ENCODE results near the gene SMOC1. TPM values are rescaled to one million over a fixed set of nuclear protein-coding genes. Genes with fewer than 3 reads are reported as not detected.

Gene SMOC1
- total and polyA plus RNA-seq, 5 experiments from 2014 or later: not detected

DNA sequence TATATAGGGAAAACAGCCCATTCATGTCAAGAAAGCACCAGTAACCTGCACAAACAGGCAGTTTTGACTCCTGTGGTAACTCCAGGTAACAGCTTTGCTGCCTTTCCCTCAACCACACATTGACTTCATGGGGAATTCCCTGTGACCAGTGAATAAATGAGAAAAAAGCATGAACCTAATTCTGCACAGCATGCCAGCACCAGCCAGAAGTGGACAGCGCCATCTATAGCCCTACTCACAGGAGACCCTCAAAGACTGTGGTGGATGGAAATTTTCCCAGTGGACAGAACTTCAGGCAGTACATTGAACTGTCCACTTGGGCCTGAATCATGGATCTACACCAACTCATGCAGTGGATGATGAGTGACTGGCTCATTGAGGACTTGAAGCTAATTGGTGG is 157.4 kb downstream of the SMOC1 start:
- Mint-ChIP-seq H3K27me3 (peaks cover 16 to 52% (median 22%) of the 10 kb centered on the region in 5 donors), H3K4me3 (no peak overlapping the region), H3K36me3 (no peaks in the 10 kb centered on the region), H3K27ac (no peak overlapping the region), H3K4me1 (no peaks in the 10 kb centered on the region), H3K9me3 (no peaks in the 10 kb centered on the region)
- DNase-seq (no peak), ATAC-seq (no peak)
- POLR2A ChIA-PET: no interaction called here

GRCh38 chr14:70043001-70043400 is 163.8 kb downstream of the SMOC1 start:
- no peaks in the 10 kb centered on the region for H3K36me3 Mint-ChIP-seq
- H3K4me3 Mint-ChIP-seq: no peak overlapping the region
- peaks cover 0 to 2% (median 0%) of the 10 kb centered on the region in 4 donors for H3K4me1 Mint-ChIP-seq
- H3K9me3 Mint-ChIP-seq: no peaks in the 10 kb centered on the region
- no peak for DNase-seq
- H3K27me3 Mint-ChIP-seq: peaks cover 26 to 62% (median 27%) of the 10 kb centered on the region in 5 donors
- POLR2A ChIA-PET: no interaction called here
- no peak for ATAC-seq
- peak overlapping the region in 1 of 10 donors; percentile 77 for H3K27ac Mint-ChIP-seq

DNA sequence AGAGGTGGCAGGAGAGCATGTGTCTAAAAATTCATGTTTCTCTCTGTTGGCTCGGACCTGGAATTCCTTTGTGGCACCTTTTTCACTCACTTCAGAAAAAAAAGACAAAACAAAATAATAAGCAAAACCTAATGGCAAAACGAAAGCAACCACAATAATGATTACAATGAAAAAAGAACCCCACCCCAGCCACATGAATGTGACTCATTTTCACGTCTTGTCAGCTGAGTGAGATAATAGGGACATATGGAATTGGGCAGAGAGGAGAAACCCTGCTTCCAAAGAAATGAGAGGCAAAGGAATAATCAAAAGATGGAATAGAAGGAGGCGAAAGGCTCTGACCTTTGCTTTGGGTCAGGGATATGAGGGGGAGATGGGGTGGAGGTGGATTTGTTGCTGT is 166.1 kb downstream of the SMOC1 start:
- Mint-ChIP-seq H3K9me3 (no peaks in the 10 kb centered on the region), H3K36me3 (no peaks in the 10 kb centered on the region), H3K4me3 (no peak overlapping the region), H3K27me3 (peaks cover 14 to 40% (median 15%) of the 10 kb centered on the region in 5 donors), H3K4me1 (peaks cover 0 to 2% (median 0%) of the 10 kb centered on the region in 4 donors), H3K27ac (no peak overlapping the region)
- POLR2A ChIA-PET: no interaction called here
- ATAC-seq: no peak
- DNase-seq: no peak

GRCh38 chr14:70045844-70046535 is 166.8 kb downstream of the SMOC1 start:
- POLR2A ChIA-PET: no interaction called here
- Mint-ChIP-seq H3K36me3 (no peaks in the 10 kb centered on the region), H3K4me3 (no peak overlapping the region), H3K4me1 (peaks cover 0 to 2% (median 0%) of the 10 kb centered on the region in 4 donors), H3K9me3 (no peaks in the 10 kb centered on the region), H3K27ac (no peak overlapping the region), H3K27me3 (peaks cover 13 to 40% (median 15%) of the 10 kb centered on the region in 5 donors)
- no peak for ATAC-seq
- no peak for DNase-seq

DNA sequence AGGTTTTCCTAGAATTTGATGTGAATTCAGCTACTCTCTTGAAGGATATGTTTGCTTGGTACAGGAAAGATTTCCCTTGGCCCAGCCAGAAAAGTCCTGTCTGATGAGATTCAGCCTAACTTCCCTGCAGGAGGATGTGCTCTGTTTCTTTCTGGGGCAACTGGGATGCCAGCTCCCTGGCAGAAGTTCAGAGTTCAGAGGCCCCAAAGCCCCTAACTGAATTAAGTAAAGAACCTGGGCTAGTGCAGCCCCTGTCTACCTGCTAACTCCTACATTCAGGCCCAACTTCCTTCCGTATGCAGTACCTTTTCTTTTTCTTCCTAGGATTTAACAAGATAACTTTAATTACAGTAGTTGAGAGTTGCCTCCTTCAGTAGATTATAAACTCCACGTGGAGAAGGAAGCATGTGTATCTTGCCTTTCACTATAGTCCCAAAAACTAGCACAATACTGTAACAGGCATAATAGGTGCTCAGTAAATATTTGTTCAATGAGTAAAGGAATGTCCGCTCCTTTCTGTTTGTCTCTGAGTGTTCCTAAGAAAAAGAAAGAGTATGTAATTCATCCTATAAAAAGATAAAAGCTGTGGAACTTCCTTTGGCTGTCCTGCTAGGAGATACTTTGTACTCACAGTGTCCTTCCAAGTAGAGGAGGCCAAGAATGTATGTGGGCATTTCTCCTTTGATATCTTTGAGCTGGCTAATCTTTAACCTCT is 168.5 kb downstream of the SMOC1 start:
- POLR2A ChIA-PET: no interaction called here
- H3K4me1 Mint-ChIP-seq: peaks cover 4 to 8% (median 5%) of the 10 kb centered on the region in 4 donors

DNA sequence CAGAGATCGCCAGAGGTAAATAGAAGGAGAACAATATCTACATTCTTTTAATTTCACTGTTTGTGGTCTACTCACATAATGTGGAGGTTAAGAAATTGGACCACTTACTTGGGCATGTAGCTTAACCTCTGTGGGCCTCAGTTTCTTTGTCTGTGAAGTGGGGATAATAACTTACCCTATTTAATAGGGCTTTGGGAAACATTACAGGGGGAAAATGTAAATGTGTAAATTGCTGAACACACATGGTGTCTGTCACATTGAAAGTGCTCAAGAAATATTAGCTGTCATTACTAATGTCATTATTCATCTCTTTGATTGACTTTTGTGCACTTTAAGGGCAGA is 169.1 kb downstream of the SMOC1 start:
- no peaks in the 10 kb centered on the region for H3K36me3 Mint-ChIP-seq
- DNase-seq (no peak), ATAC-seq (no peak)
- H3K4me3 Mint-ChIP-seq: no peak overlapping the region
- no peak overlapping the region for H3K27ac Mint-ChIP-seq
- H3K4me1 Mint-ChIP-seq: peaks cover 4 to 8% (median 6%) of the 10 kb centered on the region in 4 donors
- no peaks in the 10 kb centered on the region for H3K9me3 Mint-ChIP-seq
- H3K27me3 Mint-ChIP-seq: peaks cover 2 to 30% (median 12%) of the 10 kb centered on the region in 5 donors
- POLR2A ChIA-PET: no interaction called here

More for the DNA sequence above, 168.5 kb downstream of the SMOC1 start:
- Mint-ChIP-seq H3K36me3 (no peaks in the 10 kb centered on the region), H3K27ac (no peak overlapping the region), H3K4me3 (no peak overlapping the region), H3K27me3 (peaks cover 5 to 34% (median 15%) of the 10 kb centered on the region in 5 donors), H3K9me3 (no peaks in the 10 kb centered on the region)
- ATAC-seq: no peak
- DNase-seq: no peak

- Mint-ChIP-seq H3K4me3 (no peak overlapping the region), H3K27ac (no peak overlapping the region), H3K4me1 (peaks cover 4 to 8% (median 6%) of the 10 kb centered on the region in 4 donors), H3K36me3 (no peaks in the 10 kb centered on the region), H3K27me3 (peaks cover 2 to 23% (median 10%) of the 10 kb centered on the region in 5 donors), H3K9me3 (peaks cover 0 to 3% (median 0%) of the 10 kb centered on the region in 9 donors)
- ATAC-seq (no peak), DNase-seq (no peak)
- POLR2A ChIA-PET: no interaction called here
These were observed 170.4 kb downstream of the SMOC1 start for GRCh38 chr14:70049605-70050004.

DNA sequence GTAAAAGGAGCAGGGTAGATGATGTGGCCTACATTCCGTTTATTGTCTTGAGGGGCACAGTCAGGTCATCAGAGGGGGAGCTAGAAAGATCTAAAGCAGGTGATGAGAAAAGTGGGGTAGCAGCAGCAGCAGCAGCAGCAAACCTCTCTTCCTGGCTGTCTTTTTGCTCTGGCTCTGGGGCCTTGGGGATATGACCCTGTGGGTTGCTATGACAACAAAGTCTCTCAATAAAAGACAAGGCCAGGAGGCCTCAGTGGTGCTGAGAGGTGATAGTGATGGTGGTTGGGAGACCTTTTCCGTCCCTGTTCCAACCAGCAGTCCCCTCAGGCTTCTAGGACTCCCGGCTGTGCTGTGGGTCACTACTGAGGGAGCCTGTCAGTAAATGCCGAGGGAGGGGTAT is 170.9 kb downstream of the SMOC1 start:
- ATAC-seq (no peak), DNase-seq (no peak)
- Mint-ChIP-seq H3K4me1 (peaks cover 4 to 8% (median 6%) of the 10 kb centered on the region in 4 donors), H3K9me3 (peaks cover 0 to 3% (median 0%) of the 10 kb centered on the region in 9 donors), H3K27me3 (peaks cover 2 to 18% (median 10%) of the 10 kb centered on the region in 5 donors), H3K4me3 (no peak overlapping the region), H3K36me3 (no peaks in the 10 kb centered on the region), H3K27ac (no peak overlapping the region)
- POLR2A ChIA-PET: no interaction called here

- ATAC-seq (no peak), DNase-seq (peak in 1 of 10 donors; percentile 9)
- Mint-ChIP-seq H3K4me3 (no peak overlapping the region), H3K36me3 (no peaks in the 10 kb centered on the region), H3K27me3 (peaks cover 6 to 18% (median 11%) of the 10 kb centered on the region in 5 donors), H3K9me3 (peaks cover 0 to 3% (median 0%) of the 10 kb centered on the region in 9 donors), H3K4me1 (peaks cover 1 to 8% (median 6%) of the 10 kb centered on the region in 4 donors), H3K27ac (no peak overlapping the region)
- POLR2A ChIA-PET: no interaction called here
These were observed 173.8 kb downstream of the SMOC1 start for GRCh38 chr14:70052990-70053389.

- H3K27me3 Mint-ChIP-seq: peaks cover 11 to 47% (median 20%) of the 10 kb centered on the region in 5 donors
- H3K4me1 Mint-ChIP-seq: peaks cover 0 to 2% (median under 1%) of the 10 kb centered on the region in 4 donors
- no peak for DNase-seq
- no peak overlapping the region for H3K4me3 Mint-ChIP-seq
- ATAC-seq: no peak
- H3K9me3 Mint-ChIP-seq: peaks cover 0 to 3% (median 0%) of the 10 kb centered on the region in 9 donors
- POLR2A ChIA-PET: no interaction called here
- H3K27ac Mint-ChIP-seq: no peak overlapping the region
- H3K36me3 Mint-ChIP-seq: no peaks in the 10 kb centered on the region
These were observed 178.4 kb downstream of the SMOC1 start for GRCh38 chr14:70057519-70058136.

GRCh38 chr14:70059545-70059944 is 180.3 kb downstream of the SMOC1 start:
- no peak overlapping the region for H3K27ac Mint-ChIP-seq
- H3K9me3 Mint-ChIP-seq: no peaks in the 10 kb centered on the region
- DNase-seq: no peak
- peaks cover 13 to 62% (median 31%) of the 10 kb centered on the region in 5 donors for H3K27me3 Mint-ChIP-seq
- H3K4me1 Mint-ChIP-seq: no peaks in the 10 kb centered on the region
- H3K4me3 Mint-ChIP-seq: no peak overlapping the region
- no peaks in the 10 kb centered on the region for H3K36me3 Mint-ChIP-seq
- ATAC-seq: no peak
- POLR2A ChIA-PET: no interaction called here

DNA sequence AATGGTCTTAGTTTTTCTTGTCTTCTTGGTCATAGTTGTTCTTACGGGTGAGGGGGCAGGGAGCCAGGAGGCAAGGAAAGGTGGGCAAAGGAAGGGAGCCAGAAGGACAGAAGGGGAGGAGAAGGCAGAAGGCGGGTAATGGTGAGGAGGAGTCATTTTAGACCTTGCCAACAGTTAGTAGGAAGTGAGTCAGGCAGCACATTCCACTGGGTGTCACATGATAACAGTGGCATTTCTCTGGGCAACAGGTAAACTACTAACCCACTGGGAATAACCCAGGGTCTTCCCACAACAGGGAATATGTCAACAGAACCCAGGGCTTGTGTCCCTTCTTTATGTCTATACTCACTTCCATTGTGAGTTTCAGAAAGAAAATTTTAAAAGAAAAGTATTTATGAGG is 181.9 kb downstream of the SMOC1 start:
- H3K4me1 Mint-ChIP-seq: no peaks in the 10 kb centered on the region
- DNase-seq: no peak
- POLR2A ChIA-PET: no interaction called here
- no peak for ATAC-seq
- no peaks in the 10 kb centered on the region for H3K36me3 Mint-ChIP-seq
- H3K27ac Mint-ChIP-seq: no peak overlapping the region
- H3K9me3 Mint-ChIP-seq: no peaks in the 10 kb centered on the region
- no peak overlapping the region for H3K4me3 Mint-ChIP-seq
- peaks cover 10 to 70% (median 35%) of the 10 kb centered on the region in 5 donors for H3K27me3 Mint-ChIP-seq
